NCI-H146 (cell line): Measurements from ENCODE around the gene PDGFA.

Experiments
- DNase-seq: peaks from one replicate; lab custom pipeline; 2025; lab: John Stamatoyannopoulos, UW

Gene PDGFA

DNA sequence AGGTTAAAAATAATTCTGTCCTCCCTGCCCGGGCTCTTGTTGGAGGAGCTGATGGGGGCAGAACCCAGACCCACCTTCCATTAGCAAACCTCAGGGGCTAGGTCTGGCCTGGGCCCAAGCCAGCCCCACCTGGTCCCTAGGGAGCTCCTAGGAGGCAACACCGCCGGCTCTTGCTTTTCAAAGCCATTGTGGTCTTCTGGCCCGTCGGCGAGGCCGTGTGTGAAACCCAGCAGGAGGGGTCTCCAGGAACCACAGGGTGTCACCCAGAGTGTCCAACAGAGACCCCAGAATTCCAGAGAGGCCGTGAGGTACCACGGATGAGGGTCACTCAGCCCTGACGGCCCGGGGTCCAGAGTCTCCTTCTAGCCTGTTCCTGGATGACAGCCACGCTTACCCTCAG lies 16.6 kb upstream of the PDGFA start:
- DNase-seq: no peak

DNA sequence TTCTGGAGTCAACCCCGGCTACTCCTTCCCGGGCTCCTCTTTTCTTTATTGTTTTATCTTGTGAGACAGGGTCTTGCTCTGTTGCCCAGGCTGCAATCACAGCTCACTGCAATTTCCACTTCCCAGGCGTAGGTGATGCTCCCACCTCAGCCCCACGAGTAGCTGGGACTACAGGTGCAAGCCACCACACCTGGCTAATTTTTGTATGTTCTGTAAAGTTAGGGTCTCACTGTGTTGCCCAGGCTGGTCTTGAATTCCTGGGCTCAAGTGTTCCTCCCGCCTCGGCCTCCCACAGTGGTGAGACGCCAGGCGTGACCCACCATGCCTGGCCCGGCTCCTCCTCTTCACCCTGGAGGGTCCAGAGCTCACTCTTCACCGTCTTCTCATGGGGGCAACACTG lies 15.3 kb upstream of the PDGFA start:
- no peak for DNase-seq

DNA sequence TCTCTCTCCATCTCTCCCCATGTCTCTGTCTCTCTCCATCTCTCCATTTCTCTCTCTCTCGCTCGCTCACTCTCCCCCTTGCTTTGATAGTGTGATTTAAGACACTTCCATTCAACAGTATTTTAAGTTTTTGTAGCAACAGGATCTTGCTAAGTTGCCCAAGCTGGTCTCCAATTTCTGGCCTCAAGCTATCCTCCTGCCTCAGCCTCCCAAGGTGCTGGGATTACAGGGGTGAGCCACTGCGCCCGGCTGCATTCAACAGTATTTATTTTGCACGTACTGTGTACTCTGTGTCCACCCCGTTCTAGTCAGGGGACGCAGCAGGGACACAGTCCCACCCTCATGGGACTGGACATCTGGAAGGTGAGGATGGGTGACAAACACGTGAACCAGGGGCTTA lies 14.4 kb upstream of the PDGFA start:
- no peak for DNase-seq

DNA sequence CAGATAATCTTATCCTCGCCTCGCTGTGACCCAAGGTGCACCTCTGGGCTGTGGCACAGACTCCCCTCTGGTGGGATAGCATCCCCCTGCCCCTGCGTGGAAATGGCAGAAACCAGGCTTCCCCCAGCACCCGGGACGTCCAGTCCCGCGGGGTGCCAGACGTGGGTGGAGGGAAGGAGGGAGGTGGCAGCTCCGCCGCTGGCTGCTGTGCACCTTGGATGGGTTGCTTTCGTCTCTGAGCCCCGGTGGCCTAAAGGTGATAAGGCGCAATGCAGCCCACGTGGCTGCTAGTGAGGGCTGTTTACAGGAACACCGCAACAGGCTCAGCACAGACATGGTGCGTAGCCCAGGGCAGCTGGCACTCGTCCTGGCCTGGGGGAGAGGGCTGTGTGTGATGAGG lies 13.6 kb upstream of the PDGFA start:
- DNase-seq: no peak

DNA sequence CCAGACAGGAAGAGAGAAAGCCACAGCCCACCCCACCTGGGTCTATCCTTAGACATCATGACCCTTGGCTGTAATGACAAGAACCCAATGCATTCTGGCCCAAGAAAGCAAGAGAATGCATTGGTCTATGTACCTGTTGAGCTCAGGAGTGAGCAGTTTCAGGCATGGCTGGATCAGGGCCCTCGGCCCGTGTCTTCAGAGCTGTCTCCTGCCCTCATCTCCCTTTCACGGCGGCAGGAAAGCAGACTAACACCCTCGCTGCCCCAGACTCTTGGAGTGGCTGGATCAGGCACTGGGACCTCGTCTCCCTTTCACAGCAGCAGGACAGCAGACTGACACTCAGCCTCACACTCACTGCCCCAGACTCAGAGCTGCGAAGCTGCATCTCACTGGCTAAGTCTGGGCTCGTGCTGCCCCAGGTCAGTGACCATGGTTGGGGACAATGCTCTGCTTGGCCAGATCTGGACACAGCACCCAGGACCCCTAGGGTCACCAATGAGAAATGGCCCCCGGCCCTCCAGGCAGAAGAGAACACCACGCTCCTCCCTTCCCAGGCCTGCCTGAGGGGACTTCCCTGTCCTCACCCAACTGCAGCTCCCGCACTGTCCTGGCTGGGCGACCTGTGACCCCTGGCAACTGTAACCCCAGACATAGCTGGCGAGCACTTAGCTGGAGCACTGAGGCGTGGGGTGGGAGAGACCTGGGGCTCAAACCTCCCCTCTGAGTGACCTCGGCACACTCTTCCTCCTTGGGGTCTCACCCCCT lies 12.9 kb upstream of the PDGFA start:
- DNase-seq: no peak

DNA sequence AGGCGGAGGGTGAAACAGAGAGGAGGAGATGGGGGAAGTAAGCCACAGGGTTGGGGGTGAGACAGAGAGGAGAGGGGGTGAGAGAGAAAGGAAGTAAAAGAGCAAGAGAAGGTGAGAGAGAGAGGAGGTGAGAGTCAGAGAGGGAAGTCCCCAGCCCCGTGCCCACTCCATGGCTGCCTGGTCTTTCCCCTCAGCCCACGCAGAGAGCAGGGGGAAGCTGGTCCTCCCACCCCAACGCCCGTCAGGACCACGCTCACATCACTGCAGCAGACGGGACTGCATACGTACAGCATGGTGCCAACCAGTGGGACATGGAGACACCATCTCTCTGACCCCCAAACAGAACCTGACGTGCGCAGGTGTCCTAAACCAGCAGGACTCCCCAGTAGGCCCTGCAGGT lies 12.1 kb upstream of the PDGFA start:
- DNase-seq: peak; percentile 13

DNA sequence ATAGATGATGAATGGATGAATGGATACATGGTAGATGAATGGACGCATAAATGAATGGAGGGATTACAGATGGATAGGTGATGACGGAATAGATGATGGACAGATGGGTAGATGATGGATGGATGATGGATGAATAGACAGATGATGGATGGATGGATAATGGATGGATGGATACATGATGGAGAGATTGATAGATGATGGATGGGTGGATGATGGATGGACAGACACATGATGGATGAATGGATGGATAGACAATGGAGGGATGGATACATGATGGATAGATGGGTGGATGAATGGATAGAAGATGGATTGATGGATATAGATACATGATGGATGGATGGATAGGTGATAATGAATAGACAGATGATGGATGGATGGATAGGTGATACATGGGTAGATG lies 8.8 kb upstream of the PDGFA start:
- DNase-seq: no peak

DNA sequence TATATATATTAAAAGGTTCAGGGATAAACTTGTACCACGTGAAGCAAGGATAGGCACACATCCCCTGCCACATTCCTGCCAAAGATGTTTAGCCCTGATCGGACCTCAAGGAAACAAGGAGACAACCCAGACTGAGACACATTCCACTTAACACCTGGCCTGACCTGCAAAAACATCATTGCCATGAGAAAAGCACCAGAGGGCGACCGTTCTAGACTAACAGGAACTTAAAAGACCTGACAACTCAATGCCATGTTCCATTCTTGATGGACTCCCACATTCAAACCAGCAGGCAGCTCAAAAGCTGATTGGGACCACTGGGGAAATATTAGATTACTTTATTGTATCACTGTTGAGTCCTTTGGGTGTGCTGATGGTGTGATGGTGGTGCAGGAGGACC lies 8.1 kb upstream of the PDGFA start:
- DNase-seq: no peak

DNA sequence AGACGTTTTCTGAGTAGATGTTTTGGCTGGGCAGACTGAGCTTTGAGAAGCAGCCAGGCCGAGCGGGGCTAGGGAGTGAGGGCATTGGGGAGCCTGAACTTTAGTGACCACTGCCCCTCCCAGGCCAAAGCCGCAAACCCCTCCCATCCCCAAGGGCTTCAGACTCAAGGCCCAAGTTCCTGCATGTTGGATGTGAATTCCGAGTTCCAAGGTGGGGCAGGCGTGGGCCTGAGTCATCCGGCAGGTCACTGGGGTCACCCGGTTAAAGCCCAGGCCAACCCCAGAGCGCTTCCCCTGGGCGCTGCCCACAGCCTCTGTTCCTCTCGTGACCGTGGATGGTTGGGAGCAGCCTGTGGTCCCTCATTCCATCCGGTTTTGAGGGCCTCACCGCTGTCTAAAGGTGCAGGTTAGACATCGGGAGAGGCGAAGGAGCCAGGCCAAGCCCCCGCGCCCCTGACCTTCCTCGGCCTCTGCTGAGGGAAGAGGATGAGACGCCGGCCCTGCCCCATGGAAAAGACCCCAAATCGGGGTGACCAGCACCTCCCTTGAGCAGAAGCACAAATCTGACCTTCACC lies 6.9 kb upstream of the PDGFA start:
- DNase-seq: no peak

DNA sequence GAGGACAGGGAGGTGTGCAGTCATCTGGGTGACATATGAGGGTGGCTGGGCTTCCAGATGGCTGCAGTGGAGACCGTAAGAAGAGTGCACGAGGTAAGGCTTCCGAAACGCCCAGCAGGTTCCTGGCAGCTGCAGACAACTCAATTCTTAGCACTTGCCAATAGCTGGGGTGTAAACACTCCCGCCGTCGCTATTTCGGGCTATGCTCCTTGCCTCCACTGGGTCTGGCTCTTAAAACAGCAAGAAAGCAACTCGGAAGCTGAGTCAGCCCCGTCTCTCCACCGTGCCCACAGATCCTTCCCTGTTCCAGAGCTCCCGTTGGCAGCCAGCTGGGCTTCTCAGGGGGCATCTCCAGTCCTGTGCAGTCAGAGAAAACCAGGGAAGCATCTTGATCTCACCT lies 6.1 kb upstream of the PDGFA start:
- no peak for DNase-seq

DNA sequence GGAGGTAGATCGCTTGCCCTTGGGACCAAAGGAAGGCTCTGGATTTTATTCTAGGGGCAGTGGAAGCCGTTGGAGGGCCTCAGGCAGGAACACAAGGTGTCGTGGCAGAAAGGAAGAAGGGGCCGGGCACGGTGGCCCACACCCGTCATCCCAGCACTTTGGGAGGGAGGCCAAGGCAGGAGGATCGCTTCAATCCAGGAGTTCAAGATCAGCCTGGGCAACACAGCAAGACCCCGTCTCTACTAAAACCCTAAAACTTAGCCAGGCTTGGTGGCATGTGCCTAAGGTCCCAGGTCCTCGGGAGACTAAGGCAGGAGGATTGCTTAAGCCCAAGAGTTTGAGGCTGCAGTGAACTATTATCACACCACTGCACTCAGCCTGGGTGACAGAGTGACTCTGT lies 5.2 kb upstream of the PDGFA start:
- DNase-seq: no peak

DNA sequence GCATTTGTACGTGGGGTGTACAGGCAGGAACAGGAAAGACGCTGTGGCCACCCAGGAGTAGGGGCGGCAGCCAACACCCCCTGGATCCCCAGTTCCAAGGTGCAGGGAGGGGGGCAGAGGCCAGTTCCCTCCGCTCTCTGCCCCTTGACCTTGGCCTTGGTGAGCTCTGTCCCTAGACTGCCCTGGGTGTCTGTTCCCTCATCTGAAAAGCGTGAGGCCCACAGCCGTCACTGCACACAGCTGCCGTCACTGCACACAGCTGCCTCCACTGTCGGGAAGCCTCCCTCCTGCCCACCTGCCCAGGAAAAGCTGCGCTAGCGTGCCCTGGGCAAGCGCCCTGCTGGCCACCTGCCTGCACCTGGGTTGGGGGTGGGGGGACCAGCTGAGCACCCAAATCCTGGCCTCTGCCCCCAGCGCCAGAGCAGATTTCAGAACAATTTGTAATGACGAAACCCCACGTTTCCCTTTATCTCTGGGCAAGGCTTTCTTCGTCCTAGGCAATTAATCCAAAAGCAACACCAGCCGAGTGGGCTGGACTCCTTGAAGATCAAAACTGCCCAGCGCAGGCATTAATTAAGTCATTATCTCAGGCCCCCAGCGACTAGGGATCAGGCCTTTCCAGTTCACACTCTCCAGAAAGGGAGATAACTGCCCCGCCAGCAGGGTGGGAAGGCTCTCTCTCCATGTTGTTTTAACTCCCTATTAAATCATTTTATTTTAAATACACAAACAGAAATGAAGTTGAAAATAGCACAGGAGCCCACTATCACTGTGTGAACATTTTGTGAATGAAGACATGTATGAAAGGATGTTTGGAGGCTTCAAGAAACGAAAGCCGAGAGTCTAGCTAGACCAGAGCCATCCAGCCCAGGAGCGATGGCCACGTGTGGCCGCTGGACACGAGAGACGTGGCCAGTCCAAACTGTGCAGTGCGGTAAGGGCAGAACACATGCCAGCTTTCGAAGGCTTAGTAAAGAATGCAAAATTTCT lies 4.0 kb upstream of the PDGFA start:
- peak; percentile 26 for DNase-seq

DNA sequence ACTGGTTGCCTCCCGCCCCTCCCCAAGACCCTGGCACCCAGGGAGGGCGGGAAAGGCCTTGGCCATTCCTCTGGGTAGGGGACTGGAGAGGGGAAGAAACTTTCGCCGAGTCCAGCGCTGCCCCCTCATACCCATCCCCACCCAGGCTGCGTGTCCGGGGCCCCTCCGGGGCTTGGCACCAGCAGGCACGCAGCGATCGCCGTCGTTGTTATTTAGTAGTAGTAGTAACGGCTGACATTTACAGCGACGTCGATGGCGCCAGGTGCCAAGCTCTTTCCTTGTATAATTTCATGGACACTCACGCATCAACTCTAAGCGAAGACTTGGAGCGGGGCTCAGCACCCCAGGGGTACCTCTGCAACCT lies 3.3 kb upstream of the PDGFA start:
- DNase-seq: no peak

DNA sequence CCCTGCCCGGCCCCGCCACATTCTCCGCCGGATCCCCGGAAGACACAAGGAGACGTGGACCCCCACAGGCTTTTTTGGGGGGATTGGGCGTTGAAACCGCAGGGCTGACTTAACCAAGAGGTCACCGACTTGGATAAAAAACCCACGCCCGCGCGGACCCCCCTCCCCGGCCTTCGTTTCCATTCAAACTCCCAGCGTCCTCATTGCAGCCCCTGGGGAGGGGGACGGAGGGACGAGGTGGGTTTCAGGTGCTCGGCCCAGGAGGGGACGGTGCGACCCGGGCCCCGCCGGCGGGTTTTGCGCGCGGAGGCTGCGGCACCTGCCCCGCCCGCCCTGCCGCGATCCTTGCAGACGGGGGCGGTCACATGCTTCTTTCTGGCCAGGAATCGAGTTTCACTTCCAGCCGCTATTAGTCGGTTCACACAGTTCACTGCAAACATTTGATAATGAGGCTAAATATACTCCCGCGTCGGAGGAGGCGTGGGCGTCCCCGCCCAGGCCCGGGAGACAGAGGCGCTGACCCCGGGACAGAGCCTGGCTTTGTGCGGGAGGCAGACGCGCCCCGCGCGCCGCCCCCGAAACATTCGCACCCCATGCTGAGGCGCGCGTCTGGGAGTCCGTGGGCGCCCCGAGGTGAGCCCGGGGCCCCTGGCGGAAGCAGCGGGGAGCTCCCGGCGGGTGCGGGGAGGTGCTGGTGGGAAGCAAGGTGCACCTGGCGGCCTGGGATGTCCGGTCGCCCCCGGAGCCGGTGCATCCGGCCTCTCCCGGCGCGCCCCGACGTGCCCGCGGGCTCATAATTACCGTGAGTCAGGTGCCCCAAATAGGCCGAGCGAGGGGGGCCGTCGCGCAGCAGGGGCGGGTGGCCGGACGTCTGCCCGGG lies 2.7 kb upstream of the PDGFA start:
- DNase-seq: peak; percentile 64

DNA sequence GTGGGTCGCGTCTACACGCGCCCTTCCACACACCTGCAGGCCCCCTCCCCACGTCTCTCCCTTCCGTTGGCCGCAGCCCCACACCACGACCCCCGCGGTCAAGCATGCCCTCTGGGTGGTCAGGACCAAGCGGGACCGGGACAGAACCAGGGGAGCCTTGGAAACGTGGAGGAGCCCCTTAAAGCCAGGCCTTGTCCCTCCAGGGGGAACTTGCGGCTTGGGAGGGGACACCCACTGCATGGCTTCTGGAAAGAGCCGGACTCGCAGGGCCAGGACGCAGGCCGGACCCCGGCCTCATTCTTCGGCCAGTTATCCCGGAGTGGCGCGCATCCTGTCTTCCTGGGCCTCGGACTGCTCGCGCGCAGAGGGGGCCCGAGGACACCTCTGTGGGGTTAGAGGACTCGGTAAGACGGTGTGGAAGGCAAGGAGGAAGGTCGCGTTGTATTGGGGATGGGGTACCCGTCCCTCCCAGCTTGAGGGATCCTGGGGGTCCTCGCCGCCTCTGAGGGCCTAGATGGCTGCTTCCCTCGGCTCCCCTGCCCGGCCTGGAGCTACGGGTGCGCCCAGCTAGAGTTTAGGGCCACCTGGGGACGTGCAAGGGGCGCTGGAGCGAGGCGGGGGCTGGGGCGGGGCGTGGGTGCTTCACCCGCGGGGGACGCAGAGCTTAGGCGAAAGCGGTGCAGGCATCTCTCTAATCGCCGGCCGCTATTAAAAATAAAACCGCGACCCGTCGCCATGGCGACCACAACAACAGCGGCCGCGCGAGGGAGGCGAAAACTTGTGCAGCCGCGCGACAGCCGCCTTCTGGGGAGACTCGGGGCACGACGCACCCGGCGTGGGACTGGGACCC lies 1.8 kb upstream of the PDGFA start:
- peak; percentile 10 for DNase-seq

DNA sequence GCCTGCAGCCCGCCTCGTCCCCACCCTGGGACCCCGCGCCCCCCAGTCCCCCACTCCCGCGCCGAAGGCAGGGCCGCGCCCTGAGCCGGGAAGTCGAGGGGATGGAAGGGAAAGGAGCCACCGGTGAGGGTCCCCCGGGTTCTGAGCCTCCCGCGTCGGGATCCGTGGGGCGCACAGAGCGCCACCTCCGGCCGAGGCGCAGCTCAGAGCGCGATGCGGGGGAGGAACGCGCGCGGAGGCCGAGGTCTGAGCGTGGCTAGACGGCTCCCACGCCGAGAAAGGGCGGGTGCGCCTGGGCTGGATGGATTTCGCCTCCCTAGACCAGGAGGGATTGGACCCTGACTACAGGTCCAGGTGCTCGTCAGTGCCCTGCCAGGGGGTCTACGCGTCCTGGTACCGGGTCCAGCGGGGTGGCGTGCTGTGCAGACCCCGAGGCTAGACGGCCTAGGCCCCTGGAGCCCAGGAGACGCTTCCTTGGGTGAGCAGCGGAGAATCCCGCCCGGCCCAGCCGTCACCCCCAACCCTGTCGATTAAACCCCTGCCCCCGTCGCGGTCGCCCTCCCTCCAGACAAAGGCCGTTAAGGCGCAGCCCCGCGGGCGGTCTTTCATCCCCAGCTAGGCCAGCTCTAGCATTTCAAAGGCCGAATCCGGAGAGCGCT lies 986 bp upstream of the PDGFA start:
- no peak for DNase-seq

DNA sequence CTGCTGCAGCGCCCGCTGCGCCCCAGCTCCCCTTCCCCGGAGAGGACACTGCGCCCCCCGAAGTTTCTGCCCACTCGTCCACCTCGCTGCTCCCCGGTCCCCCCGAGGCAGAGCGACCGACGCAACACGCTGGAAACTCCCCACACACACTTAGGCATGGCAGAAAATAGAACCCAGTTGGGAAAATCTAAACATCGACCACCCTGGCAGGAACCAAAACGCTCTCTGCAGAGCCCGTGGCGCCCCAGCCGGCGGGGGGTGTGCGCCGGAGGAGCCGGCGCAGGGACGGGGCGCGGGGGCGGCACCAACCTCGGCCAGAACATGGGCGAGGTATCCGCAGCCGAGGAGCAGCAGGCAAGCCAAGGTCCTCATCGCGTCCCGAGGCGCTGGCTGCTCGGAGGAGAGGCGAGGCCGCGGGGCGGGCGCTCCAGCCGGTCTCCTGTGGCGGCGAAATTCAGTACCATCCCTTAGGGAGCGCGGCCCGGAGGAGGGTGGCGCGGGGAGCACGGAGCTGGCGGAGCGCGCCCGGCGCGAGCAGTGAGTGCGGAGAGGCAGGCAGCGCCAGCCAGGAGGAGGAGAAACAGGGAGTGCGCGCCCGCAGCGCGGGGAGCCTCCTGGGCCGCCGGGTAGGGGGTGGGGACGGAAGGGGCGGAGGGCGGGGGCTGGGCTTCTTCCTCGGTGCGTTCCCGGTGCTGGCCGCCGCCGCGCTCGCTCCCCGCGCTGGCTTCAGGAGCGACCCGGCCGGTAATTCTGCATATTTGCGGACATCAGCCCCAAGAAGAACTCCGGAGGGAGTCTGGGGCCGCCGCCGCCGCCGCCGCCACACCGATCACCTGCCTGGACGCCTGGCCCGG lies 789 bp downstream of the PDGFA start:
- DNase-seq: peak; percentile 69

DNA sequence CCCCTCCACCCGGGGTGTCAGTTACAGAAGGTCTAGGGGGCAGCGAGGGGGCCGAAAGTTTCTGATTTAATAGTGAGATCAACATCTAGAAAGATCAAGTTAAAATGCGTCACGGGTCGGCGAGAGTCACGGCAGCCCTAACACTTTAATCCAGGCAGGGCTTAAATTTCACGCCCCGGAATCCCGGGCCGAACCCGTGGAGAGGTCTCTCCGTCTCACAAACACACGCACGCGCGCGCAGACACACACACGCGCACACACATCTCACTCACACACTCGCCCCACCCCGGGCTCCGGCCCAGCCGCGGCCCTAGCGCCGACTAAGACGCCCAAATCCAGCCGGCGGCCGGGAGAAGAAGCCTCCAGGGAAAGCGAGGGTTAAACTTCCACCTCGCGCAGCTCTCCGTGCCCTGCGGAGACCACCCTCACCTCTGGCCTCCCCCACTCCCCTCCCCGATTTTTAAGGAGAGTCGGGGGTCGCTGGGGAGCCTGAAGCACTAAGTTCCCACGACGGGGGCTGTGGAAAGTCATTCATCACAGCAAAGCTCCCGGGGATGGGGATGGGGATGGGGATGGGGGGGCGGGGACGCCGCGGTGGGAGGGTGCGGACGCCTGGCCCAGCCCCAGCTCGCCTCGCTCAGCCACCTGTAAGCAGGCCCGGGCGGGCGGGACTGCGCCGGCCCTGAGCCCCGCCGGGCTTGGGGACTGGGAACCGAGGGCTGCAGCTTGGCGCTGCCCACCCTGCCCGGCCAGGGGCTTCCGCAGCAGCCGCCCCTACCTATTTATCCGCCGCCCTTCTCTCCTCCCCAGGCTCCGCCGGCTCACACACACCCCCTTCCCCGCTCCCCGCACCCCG lies 1.6 kb downstream of the PDGFA start:
- DNase-seq: no peak
